ENCODE results near the gene SLC25A1. TPM values are rescaled to one million over a fixed set of nuclear protein-coding genes. Genes with fewer than 3 reads are reported as not detected.

The SLC25A1 gene
- total RNA-seq, 1 donor from 2014 or later = 108 TPM

- no peak for DNase-seq (ENCODE audit: extremely low read depth, low read depth, low spot score)
These were observed 34.6 kb downstream of the SLC25A1 start for GRCh38 chr22:19143967-19144400.

- no peak for DNase-seq (ENCODE audit: extremely low read depth, low read depth, low spot score)
These were observed 35.3 kb downstream of the SLC25A1 start for GRCh38 chr22:19143212-19143611.

GRCh38 chr22:19142394-19142793 lies 36.1 kb downstream of the SLC25A1 start:
- DNase-seq (ENCODE audit: extremely low read depth, low read depth, low spot score) = no peak

- no peak for DNase-seq (ENCODE audit: extremely low read depth, low read depth, low spot score)
These were observed 38.6 kb downstream of the SLC25A1 start for GRCh38 chr22:19139974-19140373.

- DNase-seq (ENCODE audit: extremely low read depth, low read depth, low spot score) = no peak
These were observed 39.6 kb downstream of the SLC25A1 start for GRCh38 chr22:19139001-19139356.

GRCh38 chr22:19138217-19139000 lies 40.1 kb downstream of the SLC25A1 start:
- DNase-seq (ENCODE audit: extremely low read depth, low read depth, low spot score) = no peak

GRCh38 chr22:19137384-19138216 lies 40.9 kb downstream of the SLC25A1 start:
- no peak for DNase-seq (ENCODE audit: extremely low read depth, low read depth, low spot score)

- no peak for DNase-seq (ENCODE audit: extremely low read depth, low read depth, low spot score)
These were observed 41.6 kb downstream of the SLC25A1 start for GRCh38 chr22:19136915-19137314.

GRCh38 chr22:19134874-19135273 lies 43.7 kb downstream of the SLC25A1 start:
- no peak for DNase-seq (ENCODE audit: extremely low read depth, low read depth, low spot score)

- DNase-seq (ENCODE audit: extremely low read depth, low read depth, low spot score) = no peak
These were observed 44.2 kb downstream of the SLC25A1 start for GRCh38 chr22:19134176-19134831.

- DNase-seq (ENCODE audit: extremely low read depth, low read depth, low spot score) = no peak
These were observed 45.0 kb downstream of the SLC25A1 start for GRCh38 chr22:19133561-19133960.

- no peak for DNase-seq (ENCODE audit: extremely low read depth, low read depth, low spot score)
These were observed 45.7 kb downstream of the SLC25A1 start for GRCh38 chr22:19132693-19133400.

GRCh38 chr22:19132153-19132552 lies 46.4 kb downstream of the SLC25A1 start:
- DNase-seq (ENCODE audit: extremely low read depth, low read depth, low spot score) = no peak

GRCh38 chr22:19131685-19132015 lies 46.9 kb downstream of the SLC25A1 start:
- DNase-seq (ENCODE audit: extremely low read depth, low read depth, low spot score) = no peak

- DNase-seq (ENCODE audit: extremely low read depth, low read depth, low spot score) = no peak
These were observed 47.4 kb downstream of the SLC25A1 start, which contains the start of gene TSSK2 for GRCh38 chr22:19130959-19131684. TSSK2 (plus strand) TSS chr22:19131308; CDS start chr22:19131400, 92 bp downstream.

- no peak for DNase-seq (ENCODE audit: extremely low read depth, low read depth, low spot score)
These were observed 48.7 kb downstream of the SLC25A1 start for GRCh38 chr22:19129871-19130270.

- no peak for DNase-seq (ENCODE audit: extremely low read depth, low read depth, low spot score)
These were observed 49.4 kb downstream of the SLC25A1 start for GRCh38 chr22:19128946-19129727.

GRCh38 chr22:19128009-19128401 lies 50.5 kb downstream of the SLC25A1 start:
- no peak for DNase-seq (ENCODE audit: extremely low read depth, low read depth, low spot score)

- no peak for DNase-seq (ENCODE audit: extremely low read depth, low read depth, low spot score)
These were observed 51.1 kb downstream of the SLC25A1 start for GRCh38 chr22:19127329-19128008.
